ENCODE data around the gene PDE3A.

Gene PDE3A

DNA sequence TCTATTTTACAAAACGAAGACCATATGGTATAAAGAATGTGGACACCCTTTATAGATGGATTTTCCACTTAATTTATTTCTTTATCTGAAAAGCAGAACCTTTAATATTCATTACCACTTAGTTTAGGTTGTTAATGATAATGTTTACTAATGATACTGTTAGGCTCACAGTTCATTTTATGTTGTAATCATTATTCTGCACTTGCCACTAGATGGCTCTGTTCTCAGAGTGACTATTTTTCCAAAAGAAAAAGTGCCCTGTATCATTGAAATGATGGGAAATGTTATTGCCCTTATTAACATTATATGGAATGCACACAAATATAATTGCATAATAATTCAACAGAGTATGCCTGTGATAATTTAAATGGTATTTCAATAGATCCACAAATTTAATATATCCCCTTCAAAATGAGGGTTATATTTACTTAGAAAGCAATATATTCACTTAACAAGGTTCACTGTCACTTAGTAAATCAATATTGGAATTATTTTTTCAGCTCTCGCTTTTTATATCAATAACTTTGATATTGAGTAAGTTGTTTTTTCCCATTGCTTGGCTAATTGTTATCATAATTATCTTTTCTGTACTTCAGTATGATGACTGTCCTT lies 95.7 kb downstream of the PDE3A start:
- no peaks in the 10 kb centered on the region for H3K36me3 ChIP-seq (ENCODE audit: insufficient read depth, low read depth, low read length)
- no peak overlapping the region for H3K4me3 ChIP-seq (ENCODE audit: low read length)
- H3K9ac ChIP-seq (ENCODE audit: low read depth, low read length), result no peak overlapping the region
- H3K9me3 ChIP-seq (ENCODE audit: insufficient read depth, low read depth, low read length), result no peaks in the 10 kb centered on the region
- H3K4me1 ChIP-seq (ENCODE audit: insufficient read depth, low read length), result no peaks in the 10 kb centered on the region
- H3K27me3 ChIP-seq (ENCODE audit: insufficient read depth, low read length), result no peaks in the 10 kb centered on the region
- H3K27ac ChIP-seq (ENCODE audit: low read length), result no peak overlapping the region

DNA sequence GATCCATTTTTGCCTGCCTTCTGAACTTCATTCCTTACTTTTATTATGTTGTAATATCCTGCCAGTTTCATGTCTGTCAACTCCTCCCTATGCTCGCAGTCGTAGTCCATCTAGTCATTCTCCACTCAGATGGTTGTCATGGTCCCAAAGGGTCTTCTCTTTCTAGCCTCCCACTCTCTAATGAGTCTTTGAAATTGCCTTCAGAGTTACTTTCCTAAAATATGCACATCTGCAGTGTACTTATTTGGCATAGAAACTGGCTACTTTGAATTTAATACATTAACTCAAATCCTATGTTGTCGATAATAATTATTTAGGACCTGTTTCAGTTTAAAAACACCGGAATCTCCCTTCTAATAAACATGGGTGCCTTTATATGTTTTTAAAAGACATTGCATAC lies 101.0 kb downstream of the PDE3A start:
- 0 out of 2 replicates have a peak, but pooled peaks cover 2% of the 10 kb centered on the region for H3K9me3 ChIP-seq (ENCODE audit: insufficient read depth, low read depth, low read length)
- no peak overlapping the region for H3K4me3 ChIP-seq (ENCODE audit: low read length)
- H3K27me3 ChIP-seq (ENCODE audit: insufficient read depth, low read length), result no peaks in the 10 kb centered on the region
- no peak overlapping the region for H3K27ac ChIP-seq (ENCODE audit: low read length)
- no peak overlapping the region for H3K9ac ChIP-seq (ENCODE audit: low read depth, low read length)
- H3K4me1 ChIP-seq (ENCODE audit: insufficient read depth, low read length), result no peaks in the 10 kb centered on the region
- no peaks in the 10 kb centered on the region for H3K36me3 ChIP-seq (ENCODE audit: insufficient read depth, low read depth, low read length)

DNA sequence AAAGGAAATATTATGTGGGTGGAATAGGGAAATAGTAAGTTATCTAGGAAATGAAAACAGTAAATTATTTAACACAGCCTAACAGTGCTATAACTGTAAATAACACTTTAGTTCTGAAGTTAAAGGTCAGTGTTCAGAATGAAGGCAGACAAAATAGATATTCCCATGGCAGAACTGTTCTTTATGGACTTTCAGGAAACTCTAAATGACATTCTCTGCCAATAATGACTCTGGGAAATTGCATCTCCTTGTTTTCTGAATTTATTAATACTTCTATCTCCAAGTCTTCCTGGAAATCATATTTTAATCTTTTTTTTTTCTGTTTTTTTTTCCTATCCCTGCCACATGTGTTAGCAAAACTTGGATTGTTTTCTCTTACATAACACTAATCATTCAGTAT lies 101.4 kb downstream of the PDE3A start:
- no peak overlapping the region for H3K27ac ChIP-seq (ENCODE audit: low read length)
- no peak overlapping the region for H3K9ac ChIP-seq (ENCODE audit: low read depth, low read length)
- H3K27me3 ChIP-seq (ENCODE audit: insufficient read depth, low read length), result no peaks in the 10 kb centered on the region
- no peaks in the 10 kb centered on the region for H3K4me1 ChIP-seq (ENCODE audit: insufficient read depth, low read length)
- 0 out of 2 replicates have a peak, but pooled peaks cover 6% of the 10 kb centered on the region for H3K9me3 ChIP-seq (ENCODE audit: insufficient read depth, low read depth, low read length)
- no peak overlapping the region for H3K4me3 ChIP-seq (ENCODE audit: low read length)
- no peaks in the 10 kb centered on the region for H3K36me3 ChIP-seq (ENCODE audit: insufficient read depth, low read depth, low read length)

DNA sequence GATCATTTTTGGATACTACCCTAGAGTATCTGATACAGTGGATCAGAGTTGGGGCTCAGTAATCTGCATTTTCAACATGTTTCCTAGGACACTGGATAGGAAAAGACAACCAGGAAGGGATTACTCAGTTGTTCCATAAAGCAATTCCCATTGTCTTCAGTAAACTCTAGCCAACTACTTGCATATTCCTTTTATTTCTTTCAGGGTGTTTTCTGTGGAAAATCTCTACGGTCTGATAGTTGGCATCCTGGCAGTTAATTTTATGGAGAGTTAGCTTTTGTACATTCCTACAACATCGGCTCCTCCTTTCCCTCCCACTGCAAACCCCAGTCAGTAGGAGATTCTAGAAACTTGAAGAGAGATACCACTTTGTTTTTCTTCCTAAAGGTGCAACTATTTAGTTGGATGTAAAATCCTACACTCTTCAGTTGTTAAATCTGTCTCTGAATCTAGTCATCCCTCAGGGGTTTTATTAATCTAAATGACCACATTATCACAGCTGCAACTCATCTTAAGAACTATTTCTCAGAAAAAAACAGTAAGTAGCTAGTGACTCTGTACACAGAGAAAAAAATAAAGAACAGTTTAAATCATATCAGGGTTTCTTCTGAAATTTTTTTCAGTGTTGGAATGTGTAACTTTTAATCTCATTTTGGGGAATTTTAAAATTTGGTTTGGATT lies 103.9 kb downstream of the PDE3A start:
- no peaks in the 10 kb centered on the region for H3K36me3 ChIP-seq (ENCODE audit: insufficient read depth, low read depth, low read length)
- no peaks in the 10 kb centered on the region for H3K27me3 ChIP-seq (ENCODE audit: insufficient read depth, low read length)
- 0 out of 2 replicates have a peak, but pooled peaks cover 6% of the 10 kb centered on the region for H3K9me3 ChIP-seq (ENCODE audit: insufficient read depth, low read depth, low read length)
- H3K4me3 ChIP-seq (ENCODE audit: low read length), result no peak overlapping the region
- no peaks in the 10 kb centered on the region for H3K4me1 ChIP-seq (ENCODE audit: insufficient read depth, low read length)
- H3K27ac ChIP-seq (ENCODE audit: low read length), result no peak overlapping the region
- H3K9ac ChIP-seq (ENCODE audit: low read depth, low read length), result no peak overlapping the region

DNA sequence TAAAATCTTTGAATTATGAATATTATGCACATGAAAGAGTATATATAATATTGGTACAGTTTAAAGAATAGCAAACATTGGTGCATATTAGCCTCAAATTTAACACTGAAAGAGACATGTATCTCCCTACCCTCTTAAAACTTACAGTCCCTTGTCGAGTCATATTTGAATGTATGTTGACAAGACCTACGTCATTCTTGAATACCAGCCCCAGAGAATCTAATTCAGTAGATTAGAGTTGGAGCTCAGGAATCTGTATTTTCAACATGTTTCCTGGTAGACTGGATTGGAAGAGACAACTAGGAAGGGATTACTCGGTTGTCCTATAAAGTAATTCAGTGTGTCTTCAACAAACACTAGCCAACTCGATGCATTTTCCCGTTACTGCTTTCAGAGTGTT lies 104.8 kb downstream of the PDE3A start:
- H3K4me3 ChIP-seq (ENCODE audit: low read length), result no peak overlapping the region
- H3K9me3 ChIP-seq (ENCODE audit: insufficient read depth, low read depth, low read length), result 0 out of 2 replicates have a peak, but pooled peaks cover 6% of the 10 kb centered on the region

DNA sequence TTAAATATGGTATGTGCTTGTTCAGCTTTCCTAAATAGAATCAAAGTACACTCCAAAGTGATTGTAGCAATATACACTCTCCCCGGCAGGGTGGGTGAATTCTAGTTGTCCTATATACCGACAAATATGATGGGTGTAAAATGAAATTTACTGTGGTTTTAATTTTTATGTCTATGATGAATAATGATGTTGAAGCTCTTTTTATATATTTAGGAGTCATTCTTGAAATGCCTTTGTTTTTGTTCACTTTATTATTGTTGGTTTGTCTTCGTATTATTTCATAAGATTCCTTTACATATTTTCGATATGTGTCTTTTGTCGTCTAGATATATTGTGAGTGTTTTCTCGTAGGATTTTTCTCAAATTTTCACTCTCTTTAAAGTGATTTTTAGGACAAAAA lies 105.7 kb downstream of the PDE3A start:
- Histone ChIP-seq H3K4me1 (ENCODE audit: insufficient read depth, low read length) (no peaks in the 10 kb centered on the region), H3K9ac (ENCODE audit: low read depth, low read length) (no peak overlapping the region), H3K4me3 (ENCODE audit: low read length) (no peak overlapping the region), H3K27ac (ENCODE audit: low read length) (no peak overlapping the region), H3K27me3 (ENCODE audit: insufficient read depth, low read length) (no peaks in the 10 kb centered on the region), H3K9me3 (ENCODE audit: insufficient read depth, low read depth, low read length) (0 out of 2 replicates have a peak, but pooled peaks cover 6% of the 10 kb centered on the region), H3K36me3 (ENCODE audit: insufficient read depth, low read depth, low read length) (no peaks in the 10 kb centered on the region)

More for the DNA sequence above, 104.8 kb downstream of the PDE3A start:
- no peaks in the 10 kb centered on the region for H3K4me1 ChIP-seq (ENCODE audit: insufficient read depth, low read length)
- H3K27ac ChIP-seq (ENCODE audit: low read length), result no peak overlapping the region
- no peak overlapping the region for H3K9ac ChIP-seq (ENCODE audit: low read depth, low read length)
- H3K36me3 ChIP-seq (ENCODE audit: insufficient read depth, low read depth, low read length), result no peaks in the 10 kb centered on the region
- no peaks in the 10 kb centered on the region for H3K27me3 ChIP-seq (ENCODE audit: insufficient read depth, low read length)

DNA sequence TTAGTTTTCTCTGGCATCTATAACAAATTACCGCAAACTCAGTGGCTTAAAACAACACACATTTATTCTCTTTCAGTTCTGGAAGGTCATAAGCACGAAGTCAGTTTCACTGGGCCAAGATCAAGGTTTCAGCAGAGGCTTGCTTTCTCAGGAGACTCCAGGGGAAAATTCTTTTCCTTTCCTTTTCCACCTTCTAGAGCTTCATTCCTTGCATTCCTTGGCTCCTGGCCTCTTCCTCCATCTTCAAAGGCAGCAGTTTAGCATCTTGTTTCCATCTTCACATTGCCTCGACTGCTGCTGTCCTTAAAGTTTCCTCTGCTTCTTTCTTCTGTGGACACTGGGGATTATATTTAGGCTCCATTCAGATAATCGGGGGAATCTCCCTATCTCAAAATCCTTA lies 106.1 kb downstream of the PDE3A start:
- Histone ChIP-seq H3K36me3 (ENCODE audit: insufficient read depth, low read depth, low read length) (no peaks in the 10 kb centered on the region), H3K4me1 (ENCODE audit: insufficient read depth, low read length) (no peaks in the 10 kb centered on the region), H3K27me3 (ENCODE audit: insufficient read depth, low read length) (no peaks in the 10 kb centered on the region), H3K9ac (ENCODE audit: low read depth, low read length) (no peak overlapping the region), H3K27ac (ENCODE audit: low read length) (no peak overlapping the region), H3K9me3 (ENCODE audit: insufficient read depth, low read depth, low read length) (0 out of 2 replicates have a peak, but pooled peaks cover 6% of the 10 kb centered on the region), H3K4me3 (ENCODE audit: low read length) (no peak overlapping the region)

DNA sequence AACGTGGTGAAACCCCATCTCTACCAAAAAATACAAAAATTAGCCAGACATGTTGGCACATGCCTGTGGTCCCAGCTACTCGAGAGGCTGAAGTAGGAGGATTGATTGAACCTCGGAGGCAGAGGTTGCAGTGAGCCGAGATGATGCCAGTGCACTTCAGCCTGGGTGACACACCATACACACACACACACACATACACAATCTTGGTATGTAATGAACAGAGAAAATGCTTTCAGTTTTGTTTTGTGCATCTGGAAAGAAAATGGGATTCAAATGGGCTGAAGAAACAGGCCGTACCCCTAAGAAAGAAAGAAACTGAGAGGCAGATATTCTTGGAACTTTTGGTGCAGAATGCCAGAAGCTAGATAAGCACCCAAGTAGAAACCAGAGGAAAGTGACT lies 107.2 kb downstream of the PDE3A start:
- Histone ChIP-seq H3K36me3 (ENCODE audit: insufficient read depth, low read depth, low read length) (no peaks in the 10 kb centered on the region), H3K4me1 (ENCODE audit: insufficient read depth, low read length) (no peaks in the 10 kb centered on the region), H3K27me3 (ENCODE audit: insufficient read depth, low read length) (no peaks in the 10 kb centered on the region), H3K27ac (ENCODE audit: low read length) (no peak overlapping the region), H3K9me3 (ENCODE audit: insufficient read depth, low read depth, low read length) (0 out of 2 replicates have a peak, but pooled peaks cover 6% of the 10 kb centered on the region), H3K4me3 (ENCODE audit: low read length) (no peak overlapping the region), H3K9ac (ENCODE audit: low read depth, low read length) (no peak overlapping the region)

DNA sequence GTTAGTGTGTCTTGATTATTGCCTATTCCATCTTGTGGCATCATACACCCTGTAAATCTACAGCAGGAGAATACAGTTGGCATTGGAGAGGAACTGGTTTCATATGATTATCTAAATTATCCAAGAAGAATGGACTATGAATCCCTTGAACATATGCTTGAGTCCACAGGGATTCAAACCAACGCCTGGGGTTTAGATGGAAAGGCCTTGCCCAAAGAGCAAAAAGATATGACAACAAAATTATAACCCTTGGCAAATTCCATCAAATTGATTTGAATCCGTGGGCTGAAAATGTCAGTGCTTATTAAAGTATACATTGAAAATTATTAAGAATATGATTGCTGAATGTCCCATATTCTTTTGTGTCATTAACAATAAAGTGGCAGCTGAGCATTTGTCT lies 108.2 kb downstream of the PDE3A start:
- H3K9ac ChIP-seq (ENCODE audit: low read depth, low read length), result no peak overlapping the region
- no peak overlapping the region for H3K27ac ChIP-seq (ENCODE audit: low read length)
- H3K27me3 ChIP-seq (ENCODE audit: insufficient read depth, low read length), result no peaks in the 10 kb centered on the region

DNA sequence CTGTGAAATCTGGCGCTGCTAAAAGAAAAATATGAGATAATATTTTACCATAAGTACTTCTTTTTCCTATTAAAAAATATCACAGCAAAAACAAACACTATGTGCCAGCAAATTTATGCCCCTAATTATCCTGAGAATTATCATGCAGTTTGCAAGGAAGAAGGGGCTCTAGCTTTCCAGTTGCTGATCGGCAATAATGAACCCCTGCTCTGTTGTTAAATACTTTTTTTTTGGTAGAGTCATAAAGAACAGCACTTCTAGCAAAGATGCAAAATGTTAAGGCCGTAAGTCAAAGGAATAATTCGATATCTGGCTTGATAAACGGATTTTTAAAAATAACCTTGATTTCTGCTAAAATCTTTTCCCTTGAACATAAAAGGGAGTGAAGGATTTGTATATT lies 108.9 kb downstream of the PDE3A start:
- H3K4me3 ChIP-seq (ENCODE audit: low read length), result no peak overlapping the region
- H3K9ac ChIP-seq (ENCODE audit: low read depth, low read length), result no peak overlapping the region; the same call in 1 of the 2 replicates
- H3K9me3 ChIP-seq (ENCODE audit: insufficient read depth, low read depth, low read length), result 0 out of 2 replicates have a peak, but pooled peaks cover 6% of the 10 kb centered on the region

More for the DNA sequence above, 108.2 kb downstream of the PDE3A start:
- 0 out of 2 replicates have a peak, but pooled peaks cover 6% of the 10 kb centered on the region for H3K9me3 ChIP-seq (ENCODE audit: insufficient read depth, low read depth, low read length)
- H3K36me3 ChIP-seq (ENCODE audit: insufficient read depth, low read depth, low read length), result no peaks in the 10 kb centered on the region
- H3K4me3 ChIP-seq (ENCODE audit: low read length), result no peak overlapping the region
- H3K4me1 ChIP-seq (ENCODE audit: insufficient read depth, low read length), result no peaks in the 10 kb centered on the region

DNA sequence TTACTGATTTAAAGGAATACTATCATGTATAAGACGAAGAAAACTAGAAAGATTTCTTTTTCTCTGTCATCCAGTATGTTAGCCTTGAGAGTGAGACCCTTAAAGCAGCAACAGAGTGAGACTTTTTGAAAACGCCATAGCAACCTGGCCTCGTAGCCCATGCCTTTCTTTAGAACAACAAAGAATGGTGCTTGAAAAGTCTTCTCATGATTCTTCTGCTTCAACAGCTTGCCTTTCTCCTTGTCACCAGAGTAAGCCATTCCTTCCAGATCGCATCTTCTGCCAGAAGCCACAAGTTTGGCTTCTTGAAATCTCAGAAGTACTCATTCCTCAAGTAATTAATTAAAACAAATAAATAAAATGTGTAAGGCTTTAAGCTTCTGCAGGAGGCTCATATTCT lies 109.3 kb downstream of the PDE3A start:
- H3K27me3 ChIP-seq (ENCODE audit: insufficient read depth, low read length), result no peaks in the 10 kb centered on the region
- H3K9me3 ChIP-seq (ENCODE audit: insufficient read depth, low read depth, low read length), result 0 out of 2 replicates have a peak, but pooled peaks cover 6% of the 10 kb centered on the region
- no peaks in the 10 kb centered on the region for H3K36me3 ChIP-seq (ENCODE audit: insufficient read depth, low read depth, low read length)
- no peak overlapping the region for H3K4me3 ChIP-seq (ENCODE audit: low read length)
- H3K9ac ChIP-seq (ENCODE audit: low read depth, low read length), result no peak overlapping the region; the same call in 1 of the 2 replicates
- no peak overlapping the region for H3K27ac ChIP-seq (ENCODE audit: low read length)
- no peaks in the 10 kb centered on the region for H3K4me1 ChIP-seq (ENCODE audit: insufficient read depth, low read length)

More for the DNA sequence above, 108.9 kb downstream of the PDE3A start:
- no peaks in the 10 kb centered on the region for H3K4me1 ChIP-seq (ENCODE audit: insufficient read depth, low read length)
- H3K27me3 ChIP-seq (ENCODE audit: insufficient read depth, low read length), result no peaks in the 10 kb centered on the region
- H3K36me3 ChIP-seq (ENCODE audit: insufficient read depth, low read depth, low read length), result no peaks in the 10 kb centered on the region
- H3K27ac ChIP-seq (ENCODE audit: low read length), result no peak overlapping the region

DNA sequence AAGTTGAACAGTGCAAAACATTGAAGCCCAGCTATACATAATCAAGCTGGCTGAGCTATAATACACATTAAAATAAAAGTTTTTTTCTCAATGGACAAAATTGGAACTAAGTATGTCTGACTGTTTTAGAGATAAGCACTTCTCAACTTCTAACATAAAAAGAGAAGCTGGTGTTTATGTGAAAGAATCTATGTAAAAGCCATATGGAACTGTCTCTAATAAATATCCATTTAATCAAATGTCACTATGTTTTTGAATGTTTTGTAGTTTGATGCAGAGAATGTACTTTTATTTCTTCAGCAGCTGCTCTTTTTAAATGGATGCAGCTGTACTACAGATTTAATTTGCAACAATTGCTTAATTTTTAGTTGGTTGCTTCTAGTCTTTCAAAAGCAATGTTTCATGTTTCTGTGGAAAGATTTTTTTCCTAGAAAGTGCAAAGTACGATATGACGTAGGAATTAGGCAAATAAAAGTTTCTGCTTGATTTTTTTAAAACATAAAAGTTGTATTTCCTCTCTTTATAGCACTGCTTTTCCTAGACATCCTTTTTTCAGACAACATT lies 114.2 kb downstream of the PDE3A start:
- Histone ChIP-seq H3K4me3 (ENCODE audit: low read length) (no peak overlapping the region), H3K9me3 (ENCODE audit: insufficient read depth, low read depth, low read length) (no peaks in the 10 kb centered on the region), H3K4me1 (ENCODE audit: insufficient read depth, low read length) (no peaks in the 10 kb centered on the region), H3K9ac (ENCODE audit: low read depth, low read length) (no peak overlapping the region), H3K36me3 (ENCODE audit: insufficient read depth, low read depth, low read length) (no peaks in the 10 kb centered on the region), H3K27me3 (ENCODE audit: insufficient read depth, low read length) (no peaks in the 10 kb centered on the region), H3K27ac (ENCODE audit: low read length) (no peak overlapping the region)

All from iPS-20b (cell line).